GM12878 (cell line): ENCODE measurements around the gene EIF2B4. TPM values are rescaled to one million over a fixed set of nuclear protein-coding genes. Genes with fewer than 3 reads are reported as not detected.

Experiments
- ATF7 ChIP-seq: fragments of 450-650 bp; IDR thresholded peaks from 2 replicates; pipeline ENCODE4 v1.6.1; 2016; ENCODE audit warnings: low read depth, mild to moderate bottlenecking
- CEBPB ChIP-seq, 2 experiments: fragments of 150-350 bp in 1 of 2; IDR thresholded peaks; 2 replicates each; pipeline ENCODE4 v1.6.1; 2012 to 2014; ENCODE audit warnings: low read depth in 2 of 2, low read length in 2 of 2, borderline replicate concordance in 1 of 2, inconsistent platforms in 1 of 2
- CHD4 ChIP-seq: fragments of 200-600 bp; sonication (generic); IDR thresholded peaks from 2 replicates; pipeline ENCODE4 v1.6.1; 2016; ENCODE audit warnings: mild to moderate bottlenecking
- FOXK2 ChIP-seq: fragments of 450-650 bp; IDR thresholded peaks from 2 replicates; pipeline ENCODE4 v1.6.1; 2017; ENCODE audit warnings: mild to moderate bottlenecking, moderate library complexity
- FOXM1 ChIP-seq: IDR thresholded peaks from 2 replicates; pipeline ENCODE4 v1.6.1; 2012; ENCODE audit warnings: low read depth, mild to moderate bottlenecking, inconsistent platforms, low read length, moderate library complexity
- KAT2A ChIP-seq: conservative IDR thresholded peaks from 2 replicates; pipeline ENCODE4 v1.6.1; 2011; ENCODE audit warnings: low read depth, low read length; ENCODE audit not compliant: control insufficient read depth
- KDM1A ChIP-seq: fragments of 200-600 bp; sonication (generic); IDR thresholded peaks from 2 replicates; pipeline ENCODE4 v1.6.1; 2016; ENCODE audit warnings: borderline replicate concordance
- KLF5 ChIP-seq: fragments of 450-650 bp; IDR thresholded peaks from 2 replicates; pipeline ENCODE4 v1.6.1; 2014; ENCODE audit warnings: mild to moderate bottlenecking; ENCODE audit not compliant: partially characterized antibody
- MYB ChIP-seq: fragments of 150-350 bp; IDR thresholded peaks from 2 replicates; pipeline ENCODE4 v1.6.1; 2014; ENCODE audit warnings: mild to moderate bottlenecking, low read depth, low read length, borderline replicate concordance
- NFIC ChIP-seq: IDR thresholded peaks from 2 replicates; pipeline ENCODE4 v1.6.1; 2012; ENCODE audit warnings: low read depth, mild to moderate bottlenecking, inconsistent platforms, low read length, moderate library complexity
- NRF1 ChIP-seq: conservative IDR thresholded peaks from 2 replicates; pipeline ENCODE4 v1.6.1; 2011; ENCODE audit warnings: mild to moderate bottlenecking, low read depth, low read length, improper control_type of control experiment
- RUNX3 ChIP-seq: IDR thresholded peaks from 2 replicates; pipeline ENCODE4 v1.6.1; 2012; ENCODE audit warnings: low read length, inconsistent platforms
- SREBF2 ChIP-seq: IDR thresholded peaks from 2 replicates; pipeline ENCODE4 v1.6.1; 2012; ENCODE audit warnings: mild to moderate bottlenecking, low read length
- ZNF24 ChIP-seq: fragments of 450-650 bp; IDR thresholded peaks from 2 replicates; pipeline ENCODE4 v1.6.1; 2017; ENCODE audit warnings: antibody characterized with exemption, mild to moderate bottlenecking
- ZNF384 ChIP-seq: IDR thresholded peaks from 2 replicates; pipeline ENCODE4 v1.6.1; 2012; ENCODE audit warnings: low read depth, mild to moderate bottlenecking, low read length, improper control_type of control experiment, borderline replicate concordance
- polyA plus RNA-seq, 11 experiments: library from polyadenylated mRNA; depleted of rRNA in 4 of 11; unstranded in 6 of 11; stranded (reverse) in 5 of 11; fragments of >200 nt; fragmentation: Nextera tagmentation in 4 of 11; fragmentation: Illumina TruSeq in 1 of 11; extraction: Ambion mirVana in 4 of 11; extraction: Trizol in 1 of 11; gene quantifications; 1 replicate in 1 of 11; 2 replicates in 10 of 11; pipeline versions ENCODE4 v1.2.1 to v1.2.3, GENCODE V29; 2011 to 2016; ENCODE audit warnings: inconsistent platforms in 2 of 11, missing spikeins in 2 of 11, low read depth in 1 of 11
- total RNA-seq, 4 experiments: library from RNA; depleted of rRNA in 3 of 4; stranded (reverse); fragments of >200 nt in 3 of 4; fragmentation: Illumina TruSeq in 1 of 4; extraction: Trizol in 1 of 4; gene quantifications; 2 replicates each; pipeline versions ENCODE4 v1.2.1 to v1.2.3, GENCODE V29; 2013 to 2021
- TF ChIP-seq, protein P1 (sequence below): fragments of 450-650 bp; IDR thresholded peaks from 2 replicates; pipeline ENCODE4 v1.6.1; 2017; ENCODE audit warnings: mild to moderate bottlenecking, moderate library complexity
- TF ChIP-seq, protein P2 (sequence below): IDR thresholded peaks from 2 replicates; pipeline ENCODE4 v1.6.1; 2011; ENCODE audit warnings: low read depth, low read length, improper control_type of control experiment, borderline replicate concordance
- TF ChIP-seq, protein P3 (sequence below): fragments of 450-650 bp; IDR thresholded peaks from 2 replicates; pipeline ENCODE4 v1.6.1; 2017; ENCODE audit warnings: mild to moderate bottlenecking
- TF ChIP-seq, protein P4 (sequence below): IDR thresholded peaks from 2 replicates; pipeline ENCODE4 v1.6.1; 2012; ENCODE audit warnings: mild to moderate bottlenecking, low read depth, low read length

EIF2B4 gene
- total and polyA plus RNA-seq, 10 of the 15 experiments (the other 5 are each of a cell fraction or from before 2014, with no cell fraction given) = 13.4 to 53.9 (median 27.5) TPM

DNA sequence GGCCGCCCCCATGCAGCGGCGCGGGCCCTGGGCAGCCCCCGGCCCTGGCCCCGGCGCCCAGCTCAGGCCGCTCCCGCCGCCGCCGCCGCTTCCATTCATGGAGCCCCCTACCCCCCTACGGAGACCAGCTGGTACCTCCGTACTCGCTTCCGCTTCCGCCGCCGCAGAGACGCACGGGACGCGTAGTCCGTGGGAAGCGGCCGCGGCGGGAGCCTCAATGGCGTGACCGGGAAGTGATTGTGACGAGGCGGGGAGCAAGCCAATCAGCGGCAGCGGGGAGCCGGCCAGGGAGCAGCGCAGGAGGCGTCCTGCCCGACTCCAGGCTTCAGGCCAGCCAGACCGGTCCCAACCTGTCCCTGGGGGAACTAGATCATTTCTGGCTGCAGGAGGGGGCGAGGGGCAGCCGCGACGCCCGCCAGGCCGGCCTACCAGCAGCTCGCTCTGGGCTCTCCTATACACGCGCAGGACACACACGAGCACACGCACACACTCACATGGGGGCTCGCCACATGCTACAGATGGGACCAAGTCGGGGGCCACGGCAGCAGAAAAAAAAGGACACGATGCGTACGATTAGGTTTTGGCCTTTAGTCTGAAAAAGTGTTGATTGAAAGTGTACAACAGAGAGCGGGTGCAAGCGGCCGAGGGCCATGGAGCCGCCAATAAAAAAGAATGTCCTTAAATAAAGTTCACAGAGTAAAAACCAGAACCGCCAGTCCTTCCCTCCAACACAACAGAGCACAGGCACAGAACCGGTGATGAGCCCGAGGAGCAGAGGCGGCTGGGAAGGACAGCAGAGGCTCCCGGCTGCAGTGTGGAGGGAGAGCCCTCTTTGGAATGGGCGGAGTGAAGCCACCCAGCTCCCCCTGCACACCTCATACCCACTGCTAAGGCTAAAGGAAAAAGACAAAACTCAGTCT lies 10.7 kb upstream of the EIF2B4 start, which contains the start of gene ZNF513 (continued):
- peak; percentile 67; the same call in 1 of the 2 replicates for TF ChIP-seq ATF7
- TF ChIP-seq FOXK2 = peak; percentile 81
- TF ChIP-seq FOXM1 = no peak
- TF ChIP-seq ZNF24 = no peak
- TF ChIP-seq ZNF384 = no peak
- no peak for TF ChIP-seq MYB
- TF ChIP-seq, protein P1, sequence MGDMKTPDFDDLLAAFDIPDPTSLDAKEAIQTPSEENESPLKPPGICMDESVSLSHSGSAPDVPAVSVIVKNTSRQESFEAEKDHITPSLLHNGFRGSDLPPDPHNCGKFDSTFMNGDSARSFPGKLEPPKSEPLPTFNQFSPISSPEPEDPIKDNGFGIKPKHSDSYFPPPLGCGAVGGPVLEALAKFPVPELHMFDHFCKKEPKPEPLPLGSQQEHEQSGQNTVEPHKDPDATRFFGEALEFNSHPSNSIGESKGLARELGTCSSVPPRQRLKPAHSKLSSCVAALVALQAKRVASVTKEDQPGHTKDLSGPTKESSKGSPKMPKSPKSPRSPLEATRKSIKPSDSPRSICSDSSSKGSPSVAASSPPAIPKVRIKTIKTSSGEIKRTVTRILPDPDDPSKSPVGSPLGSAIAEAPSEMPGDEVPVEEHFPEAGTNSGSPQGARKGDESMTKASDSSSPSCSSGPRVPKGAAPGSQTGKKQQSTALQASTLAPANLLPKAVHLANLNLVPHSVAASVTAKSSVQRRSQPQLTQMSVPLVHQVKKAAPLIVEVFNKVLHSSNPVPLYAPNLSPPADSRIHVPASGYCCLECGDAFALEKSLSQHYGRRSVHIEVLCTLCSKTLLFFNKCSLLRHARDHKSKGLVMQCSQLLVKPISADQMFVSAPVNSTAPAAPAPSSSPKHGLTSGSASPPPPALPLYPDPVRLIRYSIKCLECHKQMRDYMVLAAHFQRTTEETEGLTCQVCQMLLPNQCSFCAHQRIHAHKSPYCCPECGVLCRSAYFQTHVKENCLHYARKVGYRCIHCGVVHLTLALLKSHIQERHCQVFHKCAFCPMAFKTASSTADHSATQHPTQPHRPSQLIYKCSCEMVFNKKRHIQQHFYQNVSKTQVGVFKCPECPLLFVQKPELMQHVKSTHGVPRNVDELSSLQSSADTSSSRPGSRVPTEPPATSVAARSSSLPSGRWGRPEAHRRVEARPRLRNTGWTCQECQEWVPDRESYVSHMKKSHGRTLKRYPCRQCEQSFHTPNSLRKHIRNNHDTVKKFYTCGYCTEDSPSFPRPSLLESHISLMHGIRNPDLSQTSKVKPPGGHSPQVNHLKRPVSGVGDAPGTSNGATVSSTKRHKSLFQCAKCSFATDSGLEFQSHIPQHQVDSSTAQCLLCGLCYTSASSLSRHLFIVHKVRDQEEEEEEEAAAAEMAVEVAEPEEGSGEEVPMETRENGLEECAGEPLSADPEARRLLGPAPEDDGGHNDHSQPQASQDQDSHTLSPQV = no peak
- TF ChIP-seq SREBF2 = peak; percentile 63; the same call in 1 of the 2 replicates
- TF ChIP-seq, protein P2, sequence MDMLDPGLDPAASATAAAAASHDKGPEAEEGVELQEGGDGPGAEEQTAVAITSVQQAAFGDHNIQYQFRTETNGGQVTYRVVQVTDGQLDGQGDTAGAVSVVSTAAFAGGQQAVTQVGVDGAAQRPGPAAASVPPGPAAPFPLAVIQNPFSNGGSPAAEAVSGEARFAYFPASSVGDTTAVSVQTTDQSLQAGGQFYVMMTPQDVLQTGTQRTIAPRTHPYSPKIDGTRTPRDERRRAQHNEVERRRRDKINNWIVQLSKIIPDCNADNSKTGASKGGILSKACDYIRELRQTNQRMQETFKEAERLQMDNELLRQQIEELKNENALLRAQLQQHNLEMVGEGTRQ = no peak
- TF ChIP-seq KDM1A = no peak
- TF ChIP-seq KLF5 = peak; percentile 96
- no peak for TF ChIP-seq KAT2A
- TF ChIP-seq CEBPB (IDR thresholded peaks at IDR 0.05; ENCODE audit: borderline replicate concordance in 1 of 2, low read depth in 2 of 2, low read length in 2 of 2) = no peak
- TF ChIP-seq RUNX3 = peak; percentile 11; the same call in 1 of the 2 replicates
- TF ChIP-seq, protein P3, sequence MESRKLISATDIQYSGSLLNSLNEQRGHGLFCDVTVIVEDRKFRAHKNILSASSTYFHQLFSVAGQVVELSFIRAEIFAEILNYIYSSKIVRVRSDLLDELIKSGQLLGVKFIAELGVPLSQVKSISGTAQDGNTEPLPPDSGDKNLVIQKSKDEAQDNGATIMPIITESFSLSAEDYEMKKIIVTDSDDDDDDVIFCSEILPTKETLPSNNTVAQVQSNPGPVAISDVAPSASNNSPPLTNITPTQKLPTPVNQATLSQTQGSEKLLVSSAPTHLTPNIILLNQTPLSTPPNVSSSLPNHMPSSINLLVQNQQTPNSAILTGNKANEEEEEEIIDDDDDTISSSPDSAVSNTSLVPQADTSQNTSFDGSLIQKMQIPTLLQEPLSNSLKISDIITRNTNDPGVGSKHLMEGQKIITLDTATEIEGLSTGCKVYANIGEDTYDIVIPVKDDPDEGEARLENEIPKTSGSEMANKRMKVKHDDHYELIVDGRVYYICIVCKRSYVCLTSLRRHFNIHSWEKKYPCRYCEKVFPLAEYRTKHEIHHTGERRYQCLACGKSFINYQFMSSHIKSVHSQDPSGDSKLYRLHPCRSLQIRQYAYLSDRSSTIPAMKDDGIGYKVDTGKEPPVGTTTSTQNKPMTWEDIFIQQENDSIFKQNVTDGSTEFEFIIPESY = peak; percentile 53; the same call in 1 of the 2 replicates
- no peak for TF ChIP-seq CHD4
- 0 out of 2 replicates have a peak, but pooled peaks have one; percentile 13 for TF ChIP-seq NRF1
- TF ChIP-seq NFIC = no peak
- TF ChIP-seq, protein P4, sequence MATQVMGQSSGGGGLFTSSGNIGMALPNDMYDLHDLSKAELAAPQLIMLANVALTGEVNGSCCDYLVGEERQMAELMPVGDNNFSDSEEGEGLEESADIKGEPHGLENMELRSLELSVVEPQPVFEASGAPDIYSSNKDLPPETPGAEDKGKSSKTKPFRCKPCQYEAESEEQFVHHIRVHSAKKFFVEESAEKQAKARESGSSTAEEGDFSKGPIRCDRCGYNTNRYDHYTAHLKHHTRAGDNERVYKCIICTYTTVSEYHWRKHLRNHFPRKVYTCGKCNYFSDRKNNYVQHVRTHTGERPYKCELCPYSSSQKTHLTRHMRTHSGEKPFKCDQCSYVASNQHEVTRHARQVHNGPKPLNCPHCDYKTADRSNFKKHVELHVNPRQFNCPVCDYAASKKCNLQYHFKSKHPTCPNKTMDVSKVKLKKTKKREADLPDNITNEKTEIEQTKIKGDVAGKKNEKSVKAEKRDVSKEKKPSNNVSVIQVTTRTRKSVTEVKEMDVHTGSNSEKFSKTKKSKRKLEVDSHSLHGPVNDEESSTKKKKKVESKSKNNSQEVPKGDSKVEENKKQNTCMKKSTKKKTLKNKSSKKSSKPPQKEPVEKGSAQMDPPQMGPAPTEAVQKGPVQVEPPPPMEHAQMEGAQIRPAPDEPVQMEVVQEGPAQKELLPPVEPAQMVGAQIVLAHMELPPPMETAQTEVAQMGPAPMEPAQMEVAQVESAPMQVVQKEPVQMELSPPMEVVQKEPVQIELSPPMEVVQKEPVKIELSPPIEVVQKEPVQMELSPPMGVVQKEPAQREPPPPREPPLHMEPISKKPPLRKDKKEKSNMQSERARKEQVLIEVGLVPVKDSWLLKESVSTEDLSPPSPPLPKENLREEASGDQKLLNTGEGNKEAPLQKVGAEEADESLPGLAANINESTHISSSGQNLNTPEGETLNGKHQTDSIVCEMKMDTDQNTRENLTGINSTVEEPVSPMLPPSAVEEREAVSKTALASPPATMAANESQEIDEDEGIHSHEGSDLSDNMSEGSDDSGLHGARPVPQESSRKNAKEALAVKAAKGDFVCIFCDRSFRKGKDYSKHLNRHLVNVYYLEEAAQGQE = no peak
